HG03442 (cell line): ENCODE data around the gene KIRREL3.
"Not testable (repeated sequence)": the region's sequence is repeated elsewhere in the genome, so short reads cannot be mapped to it uniquely, and the experiment has no call there.

ENCODE experiments used
- ATAC-seq: cut with Tn5 transposase; IDR thresholded peaks from one replicate; pipeline ENCODE4 v1.9.1; 2021; ENCODE audit warnings: mild to moderate bottlenecking, moderate library complexity; ENCODE audit not compliant: unreplicated experiment

Gene KIRREL3

DNA sequence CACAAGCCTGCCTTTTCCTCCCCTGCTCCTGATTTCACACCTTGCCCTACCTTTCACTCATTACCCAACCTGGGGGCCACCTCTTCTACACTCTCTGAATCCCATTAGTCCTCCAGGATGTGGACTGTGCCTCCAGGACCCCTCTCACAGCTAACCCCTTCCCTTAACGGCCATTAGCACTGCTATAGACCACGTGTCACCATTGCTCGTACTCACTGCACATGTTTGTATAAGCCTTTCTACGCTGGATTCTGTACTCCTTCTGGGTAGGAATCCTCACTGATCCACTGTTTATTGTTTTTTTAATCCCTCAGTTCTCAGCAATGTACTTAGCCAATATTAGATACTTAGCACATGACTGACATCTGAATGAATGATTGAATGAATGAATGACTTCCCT, 40.9 kb downstream of the KIRREL3 start:
- ATAC-seq, result no peak

DNA sequence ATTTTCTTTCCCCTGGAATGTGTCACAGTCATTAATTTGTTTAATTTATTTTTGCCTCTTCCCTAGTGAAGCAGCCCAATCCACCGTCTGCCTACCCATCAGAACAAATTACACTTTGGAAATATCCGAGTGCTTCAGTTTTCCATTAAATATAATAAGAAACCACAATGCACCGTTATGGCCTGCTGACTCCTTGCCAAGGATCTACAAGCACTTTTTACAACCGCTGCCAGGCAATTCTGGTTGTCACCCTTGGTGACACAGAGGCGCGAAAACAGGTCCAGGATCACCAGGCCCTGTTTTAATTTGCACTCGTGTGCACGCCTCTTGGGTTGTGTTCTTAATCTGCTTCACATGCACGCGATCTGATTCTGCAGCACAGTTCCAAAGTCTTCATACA, 43.9 kb downstream of the KIRREL3 start:
- ATAC-seq, result no peak

DNA sequence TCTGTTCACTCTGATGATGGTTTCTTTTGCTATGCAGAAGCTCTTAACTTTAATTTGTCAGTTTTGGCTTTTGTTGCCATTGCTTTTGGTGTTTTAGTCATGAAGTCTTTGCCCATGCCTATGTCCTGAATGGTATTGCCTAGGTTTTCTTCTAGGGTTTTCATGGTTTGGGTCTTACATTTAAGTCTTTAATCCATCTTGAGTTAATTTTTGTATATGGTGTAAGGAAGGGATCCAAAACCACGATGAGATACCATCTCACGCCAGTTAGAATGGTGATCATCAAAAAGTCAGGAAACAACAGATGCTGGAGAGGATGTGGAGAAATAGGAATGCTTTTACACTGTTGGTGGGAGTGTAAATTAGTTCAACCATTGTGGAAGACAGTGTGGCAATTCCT, 48.0 kb downstream of the KIRREL3 start:
- ATAC-seq, result not testable (repeated sequence)

DNA sequence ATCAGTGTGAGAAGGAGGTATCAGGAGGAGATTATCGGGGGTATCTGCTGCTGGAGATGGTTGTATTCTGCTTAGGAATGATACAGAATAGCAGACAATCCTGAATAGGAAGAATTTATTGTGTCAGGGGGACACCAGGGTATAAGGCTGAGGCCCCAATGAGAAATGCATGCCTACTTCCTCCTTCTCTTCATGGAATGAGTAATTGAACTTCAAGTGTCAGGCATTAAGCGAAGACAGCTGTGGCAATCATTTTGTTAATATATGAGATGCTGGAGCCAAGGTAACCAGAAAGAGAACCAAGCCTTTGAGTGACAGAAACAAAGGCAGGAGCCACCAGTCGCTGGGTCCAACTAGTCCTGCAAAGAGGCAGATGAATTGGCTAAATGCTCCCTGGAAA, 49.1 kb downstream of the KIRREL3 start:
- ATAC-seq, result no peak

DNA sequence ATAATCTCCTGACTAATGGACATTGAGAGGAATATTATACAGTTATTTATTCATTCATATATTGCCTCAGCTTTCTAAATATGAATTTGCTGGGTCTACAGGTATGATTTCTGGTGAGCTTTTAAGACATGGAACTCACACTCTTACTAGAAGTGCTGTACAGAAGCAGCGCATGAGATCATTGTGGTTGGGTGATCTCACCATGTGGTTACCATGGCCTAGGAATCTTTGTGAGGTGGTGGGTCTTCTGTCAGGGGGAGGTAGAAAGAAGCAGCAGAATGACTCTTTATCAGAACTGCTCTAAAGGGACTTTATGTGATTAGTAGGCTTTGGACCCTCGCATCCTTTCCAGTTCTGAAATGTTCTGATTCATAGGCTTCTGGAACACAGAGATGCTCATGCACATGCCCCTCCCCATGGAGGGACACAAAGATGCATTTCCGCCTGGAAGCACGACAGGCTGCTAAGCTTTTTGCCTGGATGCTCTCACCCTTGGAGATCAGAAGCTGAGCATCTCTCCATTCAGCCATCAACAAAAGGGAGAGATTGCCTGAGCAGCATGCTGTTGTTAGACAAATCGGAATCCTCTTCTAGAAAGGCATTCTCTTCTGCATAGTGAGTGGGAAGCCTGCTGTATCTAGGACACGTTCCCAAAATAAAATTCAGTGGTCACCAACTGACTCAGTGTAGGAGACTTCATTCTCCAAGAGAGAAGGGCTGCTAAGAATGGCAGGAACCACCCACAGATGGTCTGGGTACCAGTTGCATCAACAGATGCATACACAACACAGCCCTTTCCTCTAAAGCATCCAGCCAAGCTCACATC, 51.3 kb downstream of the KIRREL3 start:
- no peak for ATAC-seq

DNA sequence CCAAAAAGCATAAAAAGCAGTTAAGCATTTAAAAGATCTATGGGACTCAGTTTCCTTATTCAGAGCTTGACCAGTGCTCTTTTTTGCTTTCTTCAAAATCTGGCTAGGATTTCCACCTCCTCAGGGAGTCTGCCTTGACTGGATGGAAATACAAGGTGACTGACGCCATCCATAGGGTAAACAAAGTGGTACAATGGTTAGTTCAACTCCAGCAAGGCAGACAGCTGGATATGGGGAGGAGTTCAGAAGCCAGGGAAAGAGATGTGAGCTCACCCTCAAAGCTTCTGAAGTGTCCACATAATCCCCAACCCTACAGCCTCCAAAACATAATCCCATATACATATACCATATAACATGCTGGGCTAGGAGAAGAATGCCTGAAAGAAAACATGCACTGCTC, 52.0 kb downstream of the KIRREL3 start:
- ATAC-seq, result no peak

DNA sequence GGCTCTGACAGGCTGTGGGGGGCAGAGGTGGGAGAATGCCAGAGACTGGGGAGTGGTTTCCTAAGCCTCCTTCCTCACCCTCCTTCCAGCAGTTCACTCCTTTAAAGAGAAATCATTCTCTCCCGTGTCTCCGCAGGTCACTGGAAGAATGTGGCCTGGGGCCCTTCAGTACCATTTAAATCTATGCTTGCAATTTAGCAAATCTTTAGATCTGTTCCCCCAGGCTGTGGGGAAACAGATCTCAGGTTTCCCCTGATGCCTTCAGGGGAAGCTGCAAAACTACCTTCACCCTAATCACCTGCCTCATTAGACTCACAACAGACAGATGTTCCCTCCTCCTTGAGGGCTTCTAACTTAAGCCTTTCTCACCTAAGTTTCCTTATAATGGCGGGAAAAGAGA, 55.3 kb downstream of the KIRREL3 start:
- no peak for ATAC-seq

DNA sequence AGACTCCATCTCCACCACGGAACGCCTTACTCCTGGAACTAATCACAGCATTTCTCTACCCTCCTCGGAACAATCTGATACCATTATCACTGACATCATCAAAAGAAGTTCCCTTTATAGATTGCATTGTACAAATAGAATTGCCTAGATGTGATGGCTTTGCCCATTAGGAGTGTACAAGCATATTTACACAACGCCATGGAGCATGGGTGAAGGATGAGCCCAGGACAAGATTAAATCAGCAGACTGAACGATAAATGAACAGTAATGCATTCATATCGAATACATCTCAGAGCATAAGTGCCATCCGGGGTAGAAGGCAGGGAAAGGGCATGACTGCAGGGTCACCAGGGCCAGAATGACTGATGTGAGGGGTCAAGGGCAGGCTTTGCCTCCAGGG, 57.3 kb downstream of the KIRREL3 start:
- ATAC-seq, result no peak

DNA sequence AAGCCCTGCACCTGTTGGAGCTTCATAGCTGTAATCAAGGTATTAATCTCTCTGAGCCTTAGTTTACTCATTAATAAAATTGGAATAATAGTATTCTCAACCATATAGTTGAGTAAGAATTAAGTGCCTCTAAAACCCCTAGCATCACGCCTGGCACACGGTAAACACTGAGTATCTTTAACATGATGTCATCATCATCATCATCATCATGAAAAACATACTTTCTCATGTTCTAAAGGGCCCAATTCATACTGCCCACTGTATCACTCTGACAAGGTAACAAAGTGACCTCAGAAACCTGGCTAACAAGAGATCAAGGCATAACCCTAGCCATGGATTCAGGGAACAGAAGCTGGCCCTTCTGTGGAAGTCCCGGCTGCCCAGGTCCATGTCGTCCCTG, 58.4 kb downstream of the KIRREL3 start:
- ATAC-seq, result no peak

DNA sequence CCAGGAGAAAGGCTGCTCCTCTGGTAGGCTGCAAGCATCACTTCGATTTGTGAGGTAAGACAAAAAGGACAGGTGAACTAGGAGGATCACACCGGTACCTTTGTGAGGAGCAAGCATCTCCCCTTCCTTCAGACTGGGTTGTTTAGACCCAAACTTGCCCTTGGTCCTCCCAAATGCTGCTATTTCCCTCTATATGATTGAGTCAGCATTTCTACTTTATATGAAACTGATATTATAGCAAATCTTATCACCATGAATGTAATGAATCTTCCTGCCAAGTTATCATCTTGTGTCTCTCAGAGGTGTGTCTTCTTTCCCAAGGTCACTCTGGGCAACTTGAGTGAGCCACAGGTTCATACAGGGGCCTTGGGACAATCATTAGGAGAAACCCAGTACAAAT, 61.0 kb downstream of the KIRREL3 start:
- ATAC-seq, result no peak

DNA sequence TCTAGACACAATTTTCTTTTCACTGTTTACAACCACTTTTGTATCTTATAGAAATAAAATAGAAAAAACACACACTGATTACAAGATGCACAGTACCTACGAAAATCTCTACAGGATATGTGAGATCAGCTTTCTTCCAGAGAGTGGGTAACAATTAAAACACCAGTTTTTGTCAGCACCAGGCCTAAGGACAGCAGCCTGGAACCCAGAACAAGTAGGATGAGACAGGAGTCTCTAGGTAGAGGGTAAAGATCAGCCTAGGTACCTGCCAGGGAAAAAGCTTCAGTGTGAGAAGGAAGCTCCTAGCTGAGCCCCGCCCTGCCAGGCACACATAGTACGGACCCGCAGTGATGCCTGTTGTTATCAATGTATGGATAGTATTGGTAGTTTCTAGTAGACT, 61.9 kb downstream of the KIRREL3 start:
- ATAC-seq, result no peak

DNA sequence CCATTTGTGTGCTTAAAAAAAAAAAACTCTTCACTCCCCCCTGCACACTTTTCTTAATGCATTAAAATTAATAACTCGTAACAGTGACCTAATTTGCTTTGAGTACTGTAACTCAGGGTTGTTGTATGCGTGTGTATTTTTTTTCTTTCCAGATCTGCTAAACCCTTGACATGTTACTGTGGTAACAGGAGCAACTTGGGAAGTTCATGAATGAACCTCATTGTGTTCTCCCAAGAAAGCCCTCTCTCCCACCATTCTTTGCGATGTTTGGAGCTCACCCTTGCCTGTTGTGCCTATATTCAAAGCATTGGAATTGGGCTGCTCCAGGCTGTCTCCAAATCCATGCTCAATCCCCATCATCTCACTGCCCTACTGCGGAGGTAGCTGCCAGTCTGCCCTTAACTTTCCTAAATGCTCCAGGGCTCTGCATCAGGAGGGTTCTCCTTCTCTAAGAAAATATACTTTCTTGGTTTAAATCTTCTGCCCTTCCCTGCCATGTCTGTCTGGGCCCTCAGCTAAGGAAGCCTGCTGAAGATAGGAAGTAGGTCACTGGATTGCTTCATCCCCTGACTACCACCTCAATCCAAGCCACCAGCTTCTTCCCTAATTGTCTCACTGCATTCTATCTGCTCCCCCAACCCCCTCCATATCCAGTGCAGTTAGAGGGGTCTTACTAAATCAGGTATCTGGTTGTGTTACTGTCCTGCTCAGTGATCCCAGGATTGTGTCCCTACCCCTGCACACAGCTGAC, 70.3 kb downstream of the KIRREL3 start:
- ATAC-seq, result no peak

DNA sequence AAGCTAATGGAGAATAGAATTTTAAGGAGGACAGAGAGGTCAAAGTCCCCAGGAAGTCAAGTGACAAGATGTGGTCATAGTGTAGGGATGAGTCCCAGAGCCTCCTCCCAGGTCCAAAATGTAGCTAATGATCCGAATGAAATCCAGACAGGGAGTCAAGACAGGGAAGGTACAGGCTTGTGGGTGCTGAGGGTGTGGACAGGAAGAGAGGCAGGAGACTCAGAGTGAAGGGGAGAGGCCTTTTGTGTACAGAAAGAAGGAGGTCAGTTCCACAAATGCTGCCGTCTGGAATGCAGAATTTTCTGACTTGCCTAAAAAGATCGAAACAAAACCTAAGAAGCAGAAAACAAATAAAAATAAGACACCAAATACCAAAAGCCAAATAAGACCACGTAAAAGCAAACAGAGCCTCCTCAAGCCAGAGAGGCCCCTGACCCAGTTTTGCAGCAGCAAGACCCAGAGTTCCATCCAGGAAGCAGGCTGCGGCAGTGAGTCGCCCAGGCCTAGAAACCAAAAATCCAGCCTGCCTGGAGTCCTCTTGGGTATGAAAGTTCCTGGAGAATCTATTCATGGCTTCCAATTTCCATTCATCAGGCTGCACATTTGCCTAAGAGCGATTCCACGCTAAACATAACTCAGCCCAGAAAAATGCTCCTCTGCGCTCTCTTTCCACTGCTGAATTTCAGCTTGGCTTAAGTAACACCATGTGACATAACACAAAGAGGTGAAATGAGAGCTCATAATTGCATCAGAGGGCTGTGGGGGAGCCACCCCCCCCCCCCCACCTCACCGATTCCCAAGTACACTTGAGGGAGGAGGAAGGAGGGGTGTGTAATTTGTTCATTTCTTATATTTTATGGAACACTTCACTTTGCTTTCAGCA, 71.2 kb downstream of the KIRREL3 start:
- ATAC-seq, result no peak

DNA sequence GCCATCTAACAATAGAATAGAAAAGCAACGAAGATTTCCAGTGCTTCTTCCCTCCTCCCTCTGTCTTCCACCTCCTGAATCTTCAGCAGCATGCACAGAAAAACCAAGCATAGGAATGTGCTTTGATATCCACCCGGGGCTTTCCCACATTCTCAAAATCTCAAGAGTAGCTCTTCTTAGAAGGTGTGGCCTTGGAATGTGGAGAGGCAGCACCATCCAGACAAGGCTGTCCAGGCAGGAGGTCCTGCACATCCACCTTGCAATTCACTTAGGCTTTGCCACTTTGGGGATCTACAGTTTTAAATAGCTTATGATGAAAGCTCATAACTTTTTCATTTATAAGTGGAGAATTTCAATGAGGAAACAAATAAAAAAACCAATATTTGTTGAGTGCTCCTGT, 72.9 kb downstream of the KIRREL3 start:
- ATAC-seq, result no peak

DNA sequence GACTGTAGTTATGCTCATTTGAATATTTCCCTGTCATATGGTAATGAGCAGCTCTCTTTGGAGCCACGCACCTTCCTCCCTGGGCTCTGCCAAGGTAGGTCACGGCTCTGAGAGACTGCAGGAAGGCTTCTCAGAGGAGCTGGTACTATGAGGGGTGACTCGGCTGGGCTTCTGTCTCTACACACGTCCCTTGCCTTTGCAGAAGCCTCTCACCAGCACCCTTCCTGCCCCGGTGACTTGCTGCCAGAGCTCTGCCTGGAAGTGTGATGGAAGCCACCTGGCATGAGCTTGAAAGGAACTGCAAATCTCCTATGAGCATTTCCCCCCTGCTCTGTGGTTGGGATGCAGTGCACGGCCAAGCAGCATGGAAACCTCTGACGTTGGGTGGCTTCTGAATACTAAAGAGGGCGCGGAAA, 74.2 kb downstream of the KIRREL3 start:
- no peak for ATAC-seq

DNA sequence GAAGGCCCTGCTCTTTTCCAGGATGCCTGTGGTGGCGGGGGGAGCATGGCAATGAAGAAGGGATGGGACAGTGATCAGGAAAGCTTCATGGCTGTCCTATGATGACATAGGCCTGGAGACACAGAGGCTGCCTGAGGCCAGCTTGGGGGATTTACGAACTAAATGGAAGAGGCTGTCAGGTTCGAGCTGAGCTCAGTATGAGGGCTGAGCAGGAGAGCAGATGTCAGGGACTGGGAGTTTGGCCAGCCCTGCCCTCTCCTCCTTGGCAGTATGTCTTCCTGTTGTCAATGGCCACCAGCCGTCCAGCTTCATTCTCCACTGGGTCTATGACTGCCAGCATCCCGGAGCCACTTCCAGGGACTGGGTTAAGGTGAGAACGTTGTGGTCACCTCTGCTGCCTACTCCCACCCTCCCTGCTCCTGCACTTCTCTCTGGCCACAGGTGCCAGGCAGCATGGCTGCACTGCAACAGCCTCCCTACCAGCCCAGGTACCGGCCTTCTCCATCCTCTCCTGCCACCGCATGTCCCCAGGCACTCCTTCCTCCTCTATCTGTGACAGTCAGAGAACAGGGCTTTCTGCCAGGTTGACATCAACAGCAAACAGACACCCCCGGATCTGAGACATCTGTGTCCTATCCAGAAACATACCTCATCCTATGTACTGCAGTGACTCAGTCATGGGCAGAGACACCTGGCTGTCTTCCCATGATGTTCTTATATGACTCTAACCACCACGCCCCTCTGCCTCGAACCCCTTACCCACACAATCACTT, 75.1 kb downstream of the KIRREL3 start:
- ATAC-seq, result no peak

DNA sequence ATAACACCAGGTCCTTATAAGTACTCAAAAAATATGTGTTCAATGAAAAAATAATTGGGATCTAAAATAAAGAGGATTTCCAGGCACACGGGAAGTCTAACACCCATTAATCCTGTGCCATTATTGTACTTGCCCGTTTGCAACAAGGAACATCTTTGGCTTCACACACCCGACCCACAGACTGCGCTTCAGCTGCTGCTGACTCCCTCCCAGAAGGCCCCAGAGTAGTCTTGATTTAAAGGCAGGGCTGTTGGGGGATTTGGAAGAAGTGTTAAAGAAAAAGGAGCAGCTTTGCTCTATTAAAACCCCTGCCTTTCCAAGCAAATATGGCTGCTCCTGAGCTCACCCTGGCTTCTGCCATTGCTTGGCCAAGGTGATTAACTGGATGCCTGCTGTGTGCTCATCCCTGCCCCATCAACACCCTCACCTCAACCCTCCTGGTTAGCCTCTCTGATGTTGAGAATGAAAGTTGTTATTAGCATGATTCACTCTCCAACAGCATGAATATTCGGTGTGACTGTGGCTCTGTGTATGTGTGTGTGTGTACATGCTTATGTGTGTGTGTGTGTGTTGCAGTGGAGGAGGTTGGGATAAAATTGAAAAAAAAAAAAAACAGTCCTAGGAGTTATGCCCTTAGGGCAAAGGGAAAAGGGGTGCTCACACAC, 76.1 kb downstream of the KIRREL3 start:
- ATAC-seq, result no peak

DNA sequence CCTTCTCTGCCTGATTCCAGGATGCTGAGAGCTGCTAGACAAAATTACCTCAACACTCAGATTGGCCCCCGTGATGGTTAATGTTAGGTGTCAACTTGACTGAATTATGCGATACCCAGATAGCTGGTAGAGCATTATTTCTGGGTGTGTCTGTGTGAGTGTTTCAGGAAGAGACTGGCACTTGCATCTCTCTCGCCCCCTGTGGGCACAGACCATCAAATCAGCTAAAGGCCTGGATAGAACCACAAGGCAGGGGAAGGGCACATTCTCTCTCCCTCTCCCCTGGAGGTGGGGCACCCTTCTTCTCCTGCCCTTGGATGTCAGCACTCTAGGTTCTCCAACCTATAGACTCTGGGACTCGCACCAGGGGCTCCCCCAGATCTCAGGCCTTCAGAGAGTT, 79.7 kb downstream of the KIRREL3 start:
- ATAC-seq, result no peak

DNA sequence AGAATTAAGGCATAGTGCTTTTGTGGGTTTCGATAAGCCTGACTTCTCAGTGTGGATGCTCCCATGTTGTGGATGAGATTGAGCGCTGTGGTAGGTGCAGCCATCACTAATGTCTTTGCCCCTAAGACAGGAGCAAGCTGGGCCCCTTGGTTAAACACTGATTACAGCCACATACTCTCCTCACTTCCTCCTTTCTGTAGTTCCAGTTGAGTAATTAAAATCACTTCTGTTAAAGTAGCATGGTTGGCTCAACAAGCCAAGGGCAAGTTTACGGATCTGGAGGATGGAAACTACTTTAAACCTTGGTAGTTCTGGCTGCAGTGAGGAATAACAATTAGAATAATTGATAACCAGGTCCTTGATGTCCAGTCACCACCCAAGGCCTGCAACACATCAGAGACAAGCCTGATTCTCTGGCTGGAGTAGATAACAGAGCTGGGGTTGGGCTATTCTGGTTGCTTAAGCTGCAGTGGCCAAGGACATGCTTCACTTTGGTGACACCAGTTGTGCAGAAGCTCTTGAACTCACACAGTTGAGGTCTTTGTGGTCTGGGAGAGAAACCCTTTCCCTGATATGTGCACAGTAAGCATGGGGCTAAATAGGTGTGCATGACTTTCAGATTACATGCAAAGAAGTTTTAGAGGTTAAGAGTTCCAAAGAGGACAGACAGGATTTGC, 81.3 kb downstream of the KIRREL3 start:
- peak; percentile 42 for ATAC-seq

DNA sequence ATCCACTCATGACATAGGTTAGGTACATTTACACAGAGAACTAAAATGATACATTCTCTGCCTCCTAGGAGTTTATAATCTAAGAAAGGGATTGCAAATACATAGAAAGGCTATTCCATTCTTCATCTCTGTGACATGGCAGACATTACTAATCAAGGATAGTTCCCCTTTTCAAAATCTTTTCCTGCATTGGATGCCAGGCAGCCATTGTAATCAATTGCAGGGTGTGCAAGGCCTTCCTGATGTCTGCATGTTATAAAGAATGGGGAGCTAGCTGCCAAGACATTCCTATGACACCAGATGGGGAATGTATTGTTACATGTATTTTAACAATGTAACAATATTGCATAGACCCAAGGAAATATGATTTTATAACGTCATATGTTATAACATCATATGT, 82.0 kb downstream of the KIRREL3 start:
- ATAC-seq, result no peak
